HG03520 (cell line): ENCODE measurements around the gene HSD11B2.

Experiments
- ATAC-seq: cut with Tn5 transposase; IDR thresholded peaks from one replicate; pipeline ENCODE4 v1.9.1; 2021; ENCODE audit warnings: mild to moderate bottlenecking, moderate library complexity; ENCODE audit not compliant: unreplicated experiment

The HSD11B2 gene

DNA sequence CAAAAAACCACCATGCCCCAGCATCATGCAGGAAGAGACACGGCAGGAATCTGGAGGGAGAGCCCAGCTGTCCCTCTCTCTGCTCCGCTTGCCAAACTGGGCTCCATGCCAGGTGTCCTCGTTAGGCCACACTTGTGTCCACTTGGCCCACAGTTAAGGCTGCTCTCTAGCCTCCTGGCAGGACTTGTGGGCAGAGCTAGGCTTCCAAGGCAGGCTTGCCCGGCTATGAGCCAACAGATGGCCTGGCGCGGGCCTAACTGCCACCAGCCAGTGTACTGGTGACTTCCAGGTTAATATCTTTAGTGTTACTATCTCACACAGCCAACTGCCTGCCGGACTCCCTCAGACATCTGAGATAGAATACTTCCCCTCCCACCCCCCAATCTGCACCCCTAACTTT is 39.4 kb downstream of the HSD11B2 start:
- no peak for ATAC-seq

DNA sequence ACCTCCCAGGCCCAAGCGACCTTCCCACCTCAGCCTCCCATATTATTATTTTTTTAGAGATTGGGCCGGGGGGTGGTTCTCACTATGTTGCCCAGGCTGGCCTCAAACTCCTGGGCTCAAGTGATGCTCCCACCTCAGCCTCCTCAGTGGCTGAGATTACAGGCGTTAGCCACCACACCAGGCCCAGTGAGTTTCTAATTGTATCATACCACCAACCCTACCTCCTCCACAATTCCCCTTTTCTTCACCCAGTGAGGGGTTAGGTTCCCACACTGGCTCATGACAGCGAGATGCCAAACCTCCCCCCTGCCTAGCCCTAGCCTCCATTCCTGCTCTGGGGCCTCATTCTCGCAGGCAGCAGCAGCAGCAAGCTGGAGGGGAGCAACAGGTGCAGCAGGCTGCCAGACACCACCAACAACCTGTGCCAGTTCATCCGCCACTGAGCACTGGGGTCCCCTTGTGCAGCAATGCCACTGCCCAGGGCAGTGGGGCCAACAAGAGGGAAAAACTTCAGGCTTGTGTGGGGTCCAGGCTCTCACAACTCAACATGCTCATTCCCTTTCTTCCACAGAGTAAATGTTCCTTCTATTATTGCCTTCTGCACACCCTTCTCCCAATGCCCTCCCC is 41.0 kb downstream of the HSD11B2 start:
- ATAC-seq = no peak

DNA sequence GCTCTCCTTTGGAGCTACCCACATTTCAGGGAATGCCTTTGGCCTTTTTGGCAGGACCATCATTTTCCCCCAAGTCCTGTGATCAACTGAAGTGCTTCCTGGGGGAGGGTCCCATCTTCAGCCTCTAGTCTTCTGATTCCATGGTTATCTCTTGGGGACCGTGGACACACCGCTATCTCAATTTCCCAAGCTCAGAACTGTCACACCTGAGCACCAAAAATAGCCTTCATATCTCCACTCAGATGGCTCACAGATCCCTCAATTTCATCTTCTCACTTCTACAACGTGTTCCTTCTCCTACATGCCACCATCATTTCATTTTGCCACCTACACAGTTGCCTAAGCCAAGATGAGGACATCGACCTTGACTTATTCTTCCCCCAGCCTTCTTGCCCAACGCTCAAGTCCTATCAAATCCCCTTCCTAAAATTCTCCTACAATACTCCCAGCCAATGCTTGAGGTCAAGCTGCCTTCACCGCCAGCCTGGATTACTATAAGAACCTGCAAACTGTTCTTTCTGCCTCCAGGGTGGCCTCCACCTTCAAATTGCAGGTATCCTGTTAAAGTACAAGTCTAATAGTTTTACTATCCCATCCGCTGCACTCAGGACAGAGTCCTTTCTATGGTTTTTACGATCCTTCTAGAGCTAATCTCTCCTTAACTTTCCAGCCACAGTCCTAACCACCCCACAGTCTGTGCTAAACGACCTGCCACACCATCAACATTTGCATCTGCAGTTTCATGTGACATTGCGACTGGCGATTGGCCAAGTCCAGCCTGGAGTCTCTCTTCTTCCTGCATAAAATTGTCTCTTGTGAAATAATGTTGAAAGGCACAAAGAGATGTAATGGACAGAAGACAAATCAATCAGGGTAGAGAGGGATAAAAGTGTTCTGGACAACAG is 43.9 kb downstream of the HSD11B2 start:
- ATAC-seq = no peak

DNA sequence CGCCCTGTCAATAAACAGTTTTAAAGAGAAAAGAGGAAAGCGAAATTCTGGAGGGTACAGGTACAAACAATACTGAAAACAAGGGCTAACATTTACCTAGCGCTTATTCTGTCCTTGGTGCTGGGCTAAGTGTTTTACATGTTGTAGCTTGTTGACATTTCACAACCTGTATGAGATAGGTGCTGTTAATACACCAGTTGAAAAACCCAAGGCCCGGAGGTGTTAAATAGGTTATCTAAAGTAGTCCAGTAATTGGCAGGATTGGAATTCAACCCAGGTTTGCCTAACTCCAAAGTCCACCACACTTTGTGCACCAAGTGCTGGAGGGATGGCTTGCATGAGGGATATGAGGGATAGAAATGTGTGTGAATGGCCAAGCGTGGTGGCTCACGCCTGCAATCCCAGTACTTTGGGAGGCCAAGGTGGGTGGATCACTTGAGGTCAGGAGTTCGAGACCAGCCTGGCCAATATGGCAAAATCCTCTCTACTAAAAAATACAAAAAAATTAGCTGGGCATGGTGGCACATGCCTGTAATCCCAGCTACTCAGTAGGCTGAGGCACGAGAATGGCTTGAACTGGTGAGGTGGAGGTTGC is 47.1 kb downstream of the HSD11B2 start:
- ATAC-seq = no peak

DNA sequence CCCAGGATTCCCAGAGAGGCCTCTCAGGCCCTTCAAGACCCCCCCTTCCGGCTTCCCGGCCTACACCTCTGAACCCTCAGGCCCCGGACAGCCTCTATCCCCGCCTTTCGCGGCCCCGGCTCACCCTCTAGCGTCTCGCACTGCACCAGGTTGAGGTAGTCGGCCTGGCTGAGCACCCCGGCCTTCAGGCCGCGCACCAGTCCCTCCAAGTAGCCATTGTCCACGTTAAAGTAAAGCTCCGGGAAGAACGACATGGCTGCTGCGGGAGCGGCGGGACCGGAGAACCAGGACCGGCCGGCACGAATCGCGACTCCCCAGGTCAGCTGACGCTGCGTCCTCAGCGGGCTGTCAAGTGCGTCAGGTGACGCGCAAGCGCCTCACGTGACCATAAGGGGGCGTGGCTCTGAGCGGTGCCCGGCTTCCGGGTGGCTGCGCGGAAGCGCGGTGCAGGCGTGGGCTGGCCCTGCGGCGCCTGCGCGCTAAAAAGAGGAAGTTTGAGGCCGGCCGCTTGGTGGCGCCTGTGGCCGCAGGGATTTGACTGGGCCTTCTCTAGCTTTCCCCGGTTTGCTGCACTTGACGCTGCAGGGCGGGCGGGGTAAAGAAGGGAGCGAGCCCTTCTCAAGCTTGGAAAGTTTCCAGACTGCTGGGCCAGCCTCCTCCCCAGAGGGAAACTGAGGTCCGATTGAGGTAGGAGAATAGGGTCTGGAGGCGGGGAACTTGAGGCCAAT is 50.1 kb downstream of the HSD11B2 start, which contains the start of gene ATP6V0D1:
Gene ATP6V0D1, minus strand, starts transcription at position 325 of the 728 bp plus-strand sequence. Its CDS starts 71 bp downstream, at position 254.
- peak; percentile 85 for ATAC-seq

DNA sequence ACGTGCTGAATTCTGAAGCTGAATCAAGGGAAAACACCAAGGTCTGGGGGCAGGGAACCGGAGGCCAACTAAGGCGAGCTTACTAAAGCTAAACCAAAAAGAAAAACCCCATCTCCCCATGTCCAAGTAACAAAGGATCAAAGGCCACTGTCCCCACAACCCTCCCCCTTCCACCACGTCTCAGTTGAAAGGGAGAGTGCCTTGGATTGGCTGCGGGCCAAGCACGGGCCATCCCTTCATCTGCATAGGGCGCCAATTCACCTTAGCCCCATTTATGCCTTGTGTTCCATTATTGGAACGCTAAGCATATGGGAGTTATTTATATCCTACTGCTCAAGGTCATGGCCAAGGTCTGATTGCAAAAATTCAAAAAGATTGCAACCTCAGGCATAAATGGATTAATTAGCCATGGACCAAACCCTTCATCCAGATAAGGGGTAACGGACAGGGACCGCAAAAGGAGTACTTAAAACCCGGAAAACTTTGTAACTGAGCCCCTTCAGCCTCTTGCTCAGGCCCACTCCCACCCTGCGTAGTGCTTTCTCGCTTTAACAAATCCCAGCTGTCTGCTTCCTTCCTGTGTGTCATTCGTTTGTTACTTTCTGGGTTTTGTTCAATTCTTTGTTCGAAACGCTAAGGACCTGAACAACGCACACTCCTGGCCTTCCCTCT is 50.8 kb downstream of the HSD11B2 start:
- ATAC-seq = no peak

DNA sequence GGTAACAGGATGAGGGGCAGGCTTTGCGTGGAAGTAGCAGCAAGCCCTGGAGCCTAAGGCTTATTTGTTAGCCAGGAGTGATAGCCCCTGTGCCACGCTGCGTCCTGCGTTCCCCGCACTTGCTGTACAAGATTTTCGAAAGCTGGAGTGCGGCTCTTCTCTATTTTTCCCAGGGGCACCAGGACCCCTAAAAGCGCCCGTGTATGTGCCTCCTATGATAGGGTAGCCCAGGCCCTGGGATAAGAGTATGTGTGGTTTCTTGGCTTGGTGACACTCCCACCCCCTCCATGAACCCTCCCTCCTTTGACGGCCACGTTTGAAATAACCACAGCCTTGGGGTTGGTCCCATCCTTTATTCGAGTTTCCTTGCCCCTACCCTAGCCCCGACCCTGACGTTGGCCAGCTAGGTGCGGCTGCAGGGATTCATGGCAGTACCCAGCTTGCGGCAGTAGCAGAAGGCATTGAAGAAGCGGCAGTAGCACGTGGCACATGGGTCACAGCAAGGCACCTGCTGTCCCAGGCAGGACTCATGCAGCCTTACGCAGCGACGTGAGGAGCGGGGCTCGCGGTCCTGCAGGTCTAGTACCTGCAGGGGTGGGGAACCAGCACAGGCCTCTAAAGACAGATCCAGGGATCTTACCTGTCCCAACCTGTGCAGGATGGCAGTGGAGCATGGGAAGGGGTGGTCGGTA is 51.5 kb downstream of the HSD11B2 start:
- no peak for ATAC-seq

DNA sequence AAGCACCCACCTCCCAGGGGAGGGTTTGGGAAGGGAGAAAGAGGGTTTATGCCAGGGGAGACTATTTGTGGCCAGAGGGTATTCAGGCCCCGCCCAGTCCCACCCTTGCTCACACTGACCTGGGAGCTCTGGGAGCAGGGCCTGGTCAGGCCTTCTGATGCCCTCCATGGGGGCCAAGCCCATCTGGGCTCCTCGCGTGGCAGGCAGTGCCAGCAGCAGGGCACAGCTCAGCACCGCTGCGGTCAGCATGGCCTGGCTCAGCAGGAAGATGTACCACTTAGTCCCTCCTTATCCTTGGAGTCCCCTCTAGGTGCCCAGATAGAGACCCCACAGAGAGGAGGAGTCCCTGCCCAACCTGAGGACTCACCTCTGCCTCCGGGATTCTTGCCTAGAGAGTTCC is 52.2 kb downstream of the HSD11B2 start, which contains the start of gene AGRP:
Gene AGRP, minus strand, starts transcription at position 398 of the 400 bp plus-strand sequence. Its CDS starts 149 bp downstream, at position 249.
- no peak for ATAC-seq

DNA sequence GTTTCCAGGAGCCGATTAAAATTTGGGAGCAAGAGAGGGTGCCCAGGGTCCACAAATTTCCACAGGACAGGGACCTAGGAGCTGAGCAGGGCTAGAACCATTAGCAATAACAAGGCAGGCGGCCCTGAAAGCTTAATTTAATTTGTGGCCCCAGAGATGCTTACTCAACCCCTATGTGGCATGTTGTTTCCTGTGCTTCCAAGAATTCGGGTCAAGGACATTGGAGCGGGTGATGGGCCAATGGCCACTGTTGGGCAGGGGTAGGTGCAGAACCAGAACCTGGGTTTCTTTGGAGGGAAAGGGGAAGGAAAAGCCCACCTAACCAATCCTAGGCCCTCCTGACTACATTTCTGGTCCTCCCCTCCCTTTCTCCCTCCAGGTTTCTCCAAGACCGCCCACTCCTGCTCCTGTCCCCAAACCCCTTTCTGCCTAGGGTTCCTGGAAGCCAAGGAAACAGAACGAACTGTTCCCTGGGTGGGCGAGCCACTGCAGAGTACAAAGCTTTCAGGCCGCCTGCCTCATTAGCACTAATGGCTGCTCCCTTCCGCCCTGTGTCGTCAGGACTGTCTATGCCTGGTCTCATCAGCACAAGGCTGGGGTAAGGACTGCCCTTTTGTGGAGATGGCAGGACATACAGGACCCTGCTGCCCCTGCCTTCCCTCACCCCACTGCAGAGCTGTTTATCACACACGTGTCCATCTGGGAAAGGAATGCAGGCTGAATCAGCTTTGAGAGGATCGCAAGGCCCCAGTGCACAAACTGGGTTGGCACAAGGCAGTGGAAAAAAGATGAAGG is 53.0 kb downstream of the HSD11B2 start:
- no peak for ATAC-seq

DNA sequence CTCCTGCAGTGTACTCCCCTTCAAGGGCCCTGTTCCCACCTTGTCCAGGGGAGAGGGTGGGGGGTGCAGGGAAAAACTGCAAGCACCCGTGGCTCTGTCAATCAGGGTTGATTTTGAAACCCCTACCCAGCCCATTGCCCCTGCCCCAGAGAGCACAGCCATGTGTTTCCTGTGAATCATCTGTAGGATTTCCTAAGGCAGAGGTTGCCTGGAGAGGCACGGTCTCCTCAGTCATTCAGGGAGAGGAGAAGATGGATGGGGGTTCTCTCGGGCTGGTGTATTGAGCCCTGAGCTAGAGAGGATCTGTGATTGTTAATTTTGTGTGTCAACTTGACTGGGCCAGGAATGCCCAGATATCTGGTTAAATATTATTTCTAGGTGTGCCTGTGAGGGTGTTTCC is 55.9 kb downstream of the HSD11B2 start:
- ATAC-seq = no peak
